HepG2 (cell line): ENCODE measurements around the gene CBX2. TPM values are rescaled to one million over a fixed set of nuclear protein-coding genes. Genes with fewer than 3 reads are reported as not detected.

Source experiments
- AKAP8 ChIP-seq: sonication (generic); formaldehyde crosslinking; IDR thresholded peaks from 2 replicates; pipeline ENCODE4 v1.5.1; 2020; ENCODE audit warnings: mild to moderate bottlenecking, missing genetic modification reagents
- FOXO4 ChIP-seq: sonication (generic); formaldehyde crosslinking; conservative IDR thresholded peaks from 2 replicates; pipeline ENCODE4 v1.8.1; 2023; ENCODE audit warnings: missing genetic modification reagents
- KLF12 ChIP-seq: sonication (generic); formaldehyde crosslinking; IDR thresholded peaks from 2 replicates; pipeline ENCODE4 v1.4.0; 2020; ENCODE audit warnings: missing genetic modification reagents, borderline replicate concordance
- NFAT5 ChIP-seq: sonication (generic); formaldehyde crosslinking; IDR thresholded peaks from 2 replicates; pipeline ENCODE4 v1.4.0; 2020; ENCODE audit warnings: missing genetic modification reagents
- TEAD2 ChIP-seq: sonication (generic); formaldehyde crosslinking; IDR thresholded peaks from 2 replicates; pipeline ENCODE4 v1.9.0; 2021; ENCODE audit warnings: missing genetic modification reagents
- TP53 ChIP-seq: sonication (generic); formaldehyde crosslinking; conservative IDR thresholded peaks from 2 replicates; pipeline ENCODE4 v1.4.0; 2020; ENCODE audit warnings: missing genetic modification reagents
- ZBTB21 ChIP-seq: sonication (generic); formaldehyde crosslinking; IDR thresholded peaks from 2 replicates; pipeline ENCODE4 v1.4.0; 2020; ENCODE audit warnings: missing genetic modification reagents
- ZBTB40 ChIP-seq, 2 experiments: fragments of 450-650 bp in 1 of 2; sonication (generic) in 1 of 2; formaldehyde crosslinking in 1 of 2; IDR thresholded peaks; 2 replicates each; pipeline versions ENCODE4 v1.6.1 to v1.8.0; 2016 to 2022; ENCODE audit warnings: antibody characterized with exemption in 1 of 2, mild to moderate bottlenecking in 1 of 2, missing genetic modification reagents in 1 of 2
- ZNF558 ChIP-seq: sonication (generic); formaldehyde crosslinking; IDR thresholded peaks from 2 replicates; pipeline ENCODE4 v1.9.0; 2022; ENCODE audit warnings: mild to moderate bottlenecking, missing genetic modification reagents, borderline replicate concordance
- ZNF580 ChIP-seq: IDR thresholded peaks from 2 replicates; pipeline ENCODE4 v1.6.1; 2016; ENCODE audit warnings: low read depth, borderline replicate concordance
- ZNF674 ChIP-seq: sonication (generic); formaldehyde crosslinking; IDR thresholded peaks from 2 replicates; pipeline ENCODE4 v1.5.0; 2020; ENCODE audit warnings: low read depth, mild to moderate bottlenecking, missing genetic modification reagents
- polyA plus RNA-seq, 8 experiments: library from polyadenylated mRNA; depleted of rRNA in 3 of 8; stranded (reverse) in 7 of 8; unstranded in 1 of 8; fragments of >200 nt; fragmentation: Illumina TruSeq in 4 of 8; extraction: Trizol in 4 of 8; gene quantifications; 2 replicates each; pipeline versions ENCODE4 v1.2.1 to v1.2.3, GENCODE V29; 2011 to 2016; ENCODE audit warnings: low read depth in 4 of 8, missing spikeins in 1 of 8, mixed read lengths in 1 of 8; ENCODE audit not compliant: insufficient read depth in 1 of 8
- total RNA-seq, 5 experiments: library from RNA; depleted of rRNA; stranded (reverse); fragments of >200 nt; fragmentation: Illumina TruSeq; extraction: Trizol; gene quantifications; 2 replicates each; pipeline ENCODE4 v1.2.3, GENCODE V29; 2016; ENCODE audit warnings: low read depth in 1 of 5

CBX2 gene
- total and polyA plus RNA-seq, 2 of the 13 experiments (the other 11 are each of a cell fraction or from before 2014, with no cell fraction given), result 14.5 to 31.1 TPM

- no peak for TF ChIP-seq ZBTB40 (IDR thresholded peaks at IDR 0.05)
- TF ChIP-seq ZBTB40 (CRISPR knock-in tag; IDR thresholded peaks at IDR 0.05), result peak; percentile 92
- no peak for TF ChIP-seq ZNF674 (CRISPR knock-in tag)
- TF ChIP-seq ZNF558 (CRISPR knock-in tag), result no peak; the same call in 1 of the 2 replicates
- TF ChIP-seq AKAP8, result no peak
- no peak for TF ChIP-seq ZBTB21
- 0 out of 2 replicates have a peak, but pooled peaks have one; percentile 82 for TF ChIP-seq FOXO4 (CRISPR knock-in tag)
- TF ChIP-seq TEAD2 (CRISPR knock-in tag), result no peak
- no peak for TF ChIP-seq KLF12 (CRISPR knock-in tag)
- peak; percentile 84; the same call in 1 of the 2 replicates for TF ChIP-seq ZNF580 (CRISPR knock-in tag)
- no peak for TF ChIP-seq TP53 (CRISPR knock-in tag)
- peak; percentile 83 for TF ChIP-seq NFAT5
These were observed 26.3 kb downstream of the CBX2 start (continued) for GRCh38 chr17:79803997-79804855.
